Hematopoietic multipotent progenitor cell treated with erythropoietin and hydrocortisone succinate and interleukin-3 and kit ligand, for 6 days (in vitro differentiated cells): Measurements from ENCODE around the gene NEURL1B.
"Not testable (repeated sequence)": the region's sequence is repeated elsewhere in the genome, so short reads cannot be mapped to it uniquely, and the experiment has no call there.

ENCODE experiments used
- DNase-seq: peaks from one replicate; pipeline ENCODE4 v3.0.0-alpha.2; 2015

The NEURL1B gene

GRCh38 chr5:172699999-172700364, 58.9 kb downstream of the NEURL1B start:
- no peak for DNase-seq

- no peak for DNase-seq
Observed at GRCh38 chr5:172700365-172701290, 59.6 kb downstream of the NEURL1B start.

GRCh38 chr5:172701291-172701656, 60.2 kb downstream of the NEURL1B start:
- DNase-seq: no peak

- DNase-seq: no peak
Observed at GRCh38 chr5:172703952-172704351, 62.9 kb downstream of the NEURL1B start.

DNA sequence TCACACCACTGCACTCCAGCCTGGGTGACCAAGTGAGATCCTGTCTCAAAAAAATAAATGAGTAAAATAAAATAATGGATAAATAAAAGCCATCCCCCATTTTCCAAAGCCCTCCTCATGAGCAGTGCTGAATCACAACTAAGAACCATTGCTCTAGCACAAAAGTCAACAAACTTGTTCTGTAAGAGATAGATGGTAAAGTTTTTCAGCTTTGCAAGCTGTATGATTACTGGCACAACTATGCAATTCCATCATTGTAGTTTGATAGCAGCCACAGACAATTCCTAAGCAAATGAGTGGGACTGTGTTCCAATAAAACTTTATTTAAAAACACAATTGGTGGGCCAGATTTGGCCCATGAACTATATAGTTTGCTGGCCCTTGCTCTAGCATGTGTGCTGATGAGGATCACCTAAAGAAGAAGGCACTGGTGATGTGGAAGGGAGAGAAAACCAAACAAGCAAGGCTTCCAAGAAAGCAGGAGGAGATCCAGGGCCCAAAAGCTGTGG, 64.6 kb downstream of the NEURL1B start:
- DNase-seq: no peak

- DNase-seq: no peak
Observed at GRCh38 chr5:172706796-172707195, 65.7 kb downstream of the NEURL1B start.

DNA sequence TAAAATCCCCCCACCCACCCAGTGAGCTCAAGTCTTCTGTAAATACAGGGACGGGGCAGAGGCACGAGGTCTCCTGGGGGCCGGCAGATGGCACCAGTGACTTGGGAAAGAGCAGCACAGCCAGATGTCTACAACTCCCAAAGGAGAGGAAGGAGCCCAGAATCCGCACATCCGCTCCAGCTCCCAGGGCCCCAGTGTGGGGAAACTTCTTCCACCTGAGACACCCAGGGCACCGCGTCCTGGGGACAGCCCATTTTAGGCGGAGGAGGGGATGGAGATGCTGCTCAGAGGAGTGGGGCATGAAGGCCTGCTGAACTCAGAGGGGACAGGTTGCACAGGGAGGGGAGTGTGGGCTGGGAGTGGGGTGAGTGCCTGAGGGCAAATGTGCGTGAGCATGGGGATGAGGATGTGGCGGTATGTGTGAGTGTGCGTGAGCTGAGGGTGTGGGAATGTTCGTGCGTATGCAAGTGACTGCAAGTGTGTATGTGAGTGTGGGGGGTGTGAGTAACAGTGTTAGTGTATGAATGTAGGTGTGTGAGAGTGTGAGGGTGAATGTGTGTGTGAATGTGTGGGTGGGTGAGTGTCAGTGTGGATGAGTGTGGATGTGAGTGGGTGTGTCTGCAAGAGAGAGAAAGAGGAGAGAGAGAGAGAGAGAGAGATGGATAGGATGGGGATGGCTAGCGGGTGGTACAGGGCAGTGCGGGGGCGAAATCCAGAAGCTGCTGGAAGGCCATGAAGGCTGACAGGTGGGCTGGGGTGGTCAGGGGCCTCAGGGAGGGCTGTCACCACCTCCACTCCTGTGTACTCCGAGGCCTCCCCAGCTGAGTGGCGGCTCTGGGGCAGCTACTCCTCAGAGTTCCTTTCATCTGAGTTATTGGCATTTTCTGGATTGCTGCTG, 66.5 kb downstream of the NEURL1B start:
- peak; percentile 59 for DNase-seq

DNA sequence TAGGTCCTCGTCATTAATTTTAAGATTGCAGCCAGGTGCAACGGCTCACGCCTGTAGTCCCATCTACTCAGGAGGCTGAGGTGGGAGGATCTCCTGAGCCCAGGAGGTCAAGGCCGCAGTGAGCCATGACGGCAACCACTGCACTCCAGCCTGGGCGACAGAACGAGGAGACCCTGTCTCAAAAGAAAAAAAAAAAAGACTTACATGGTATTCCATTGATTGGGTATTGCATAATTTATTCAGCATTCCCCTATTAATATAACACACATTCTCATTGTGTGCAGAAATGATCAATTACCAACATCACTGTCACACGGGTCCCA, 67.1 kb downstream of the NEURL1B start:
- no peak for DNase-seq

DNA sequence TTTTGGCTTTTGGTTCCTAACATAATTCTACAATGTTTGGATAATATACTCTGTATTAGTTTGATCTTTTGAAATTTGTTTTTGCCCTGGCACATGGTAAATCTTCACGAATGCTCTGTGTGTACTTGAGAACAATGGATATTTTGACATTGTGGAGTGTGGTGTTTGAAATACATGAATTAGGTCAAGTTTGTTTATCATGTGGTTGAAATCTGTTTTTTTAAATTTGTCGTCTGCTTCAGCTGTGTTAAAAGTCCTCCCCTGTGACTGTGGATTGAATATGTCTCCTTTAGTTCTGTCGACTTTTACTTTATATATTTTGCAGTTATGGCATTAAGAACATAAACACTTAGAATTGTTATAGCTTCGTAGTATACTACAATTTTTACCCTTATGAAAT, 69.6 kb downstream of the NEURL1B start:
- DNase-seq: no peak

DNA sequence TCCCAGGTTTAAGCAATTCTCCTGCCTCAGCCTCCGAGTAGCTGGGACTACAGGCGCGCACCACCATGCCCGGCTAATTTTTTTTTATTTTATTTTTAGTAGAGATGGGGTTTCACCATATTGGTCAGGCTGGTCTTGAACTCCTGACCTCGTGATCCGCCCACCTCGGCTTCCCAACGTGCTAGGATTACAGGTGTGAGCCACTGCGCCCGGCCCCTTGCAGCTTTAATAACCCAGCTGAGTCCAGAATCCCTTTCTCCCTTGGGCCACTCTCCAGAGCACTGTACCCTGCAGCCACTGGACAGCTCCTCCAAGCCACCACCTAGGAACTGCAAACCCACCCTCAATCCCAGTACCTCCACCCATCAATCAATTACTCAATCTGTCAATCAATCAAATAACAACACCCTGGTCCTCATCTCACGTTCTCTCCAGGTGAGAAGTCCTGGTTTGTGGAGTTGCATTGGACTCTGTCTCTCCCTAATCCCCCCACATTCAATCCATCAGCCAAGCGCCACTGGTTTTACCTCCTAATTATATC, 70.3 kb downstream of the NEURL1B start:
- DNase-seq: not testable (repeated sequence)

- no peak for DNase-seq
Observed at GRCh38 chr5:172712610-172713009, 71.5 kb downstream of the NEURL1B start.

- DNase-seq: peak; percentile 61
Observed at GRCh38 chr5:172713113-172713808, 72.2 kb downstream of the NEURL1B start.

DNA sequence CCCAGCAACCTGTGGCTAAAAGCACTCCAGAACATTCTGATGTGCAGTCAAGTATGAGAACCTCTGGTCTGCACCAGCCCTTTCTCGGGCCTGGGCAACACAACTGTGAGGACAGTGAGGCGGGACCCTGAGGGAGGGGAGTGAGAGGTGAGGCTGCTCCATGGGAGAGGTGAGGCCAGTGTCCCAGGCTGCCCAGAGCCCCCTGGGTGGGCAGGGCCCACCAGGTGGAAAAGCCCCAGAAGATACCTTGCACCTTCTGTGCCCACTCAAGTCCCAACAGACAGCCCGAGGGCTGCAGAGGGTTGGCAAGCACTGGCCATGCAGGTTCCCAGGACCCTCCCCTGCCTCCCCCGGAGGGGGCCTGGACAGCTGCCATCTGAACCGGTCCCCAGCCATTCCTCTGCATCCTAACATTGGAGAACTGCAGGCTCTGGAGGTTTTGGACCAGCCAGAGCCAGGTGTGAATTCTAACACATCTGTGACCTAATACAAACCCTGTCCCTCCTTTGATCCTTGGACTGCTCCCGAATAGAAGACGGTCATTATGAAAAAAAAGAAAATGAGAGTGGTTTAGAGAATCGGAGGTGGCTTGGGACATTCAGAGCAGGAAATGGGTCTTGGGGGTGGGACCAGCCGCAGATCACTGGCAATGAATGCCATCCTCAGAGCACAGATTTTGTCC, 72.9 kb downstream of the NEURL1B start:
- DNase-seq: no peak

DNA sequence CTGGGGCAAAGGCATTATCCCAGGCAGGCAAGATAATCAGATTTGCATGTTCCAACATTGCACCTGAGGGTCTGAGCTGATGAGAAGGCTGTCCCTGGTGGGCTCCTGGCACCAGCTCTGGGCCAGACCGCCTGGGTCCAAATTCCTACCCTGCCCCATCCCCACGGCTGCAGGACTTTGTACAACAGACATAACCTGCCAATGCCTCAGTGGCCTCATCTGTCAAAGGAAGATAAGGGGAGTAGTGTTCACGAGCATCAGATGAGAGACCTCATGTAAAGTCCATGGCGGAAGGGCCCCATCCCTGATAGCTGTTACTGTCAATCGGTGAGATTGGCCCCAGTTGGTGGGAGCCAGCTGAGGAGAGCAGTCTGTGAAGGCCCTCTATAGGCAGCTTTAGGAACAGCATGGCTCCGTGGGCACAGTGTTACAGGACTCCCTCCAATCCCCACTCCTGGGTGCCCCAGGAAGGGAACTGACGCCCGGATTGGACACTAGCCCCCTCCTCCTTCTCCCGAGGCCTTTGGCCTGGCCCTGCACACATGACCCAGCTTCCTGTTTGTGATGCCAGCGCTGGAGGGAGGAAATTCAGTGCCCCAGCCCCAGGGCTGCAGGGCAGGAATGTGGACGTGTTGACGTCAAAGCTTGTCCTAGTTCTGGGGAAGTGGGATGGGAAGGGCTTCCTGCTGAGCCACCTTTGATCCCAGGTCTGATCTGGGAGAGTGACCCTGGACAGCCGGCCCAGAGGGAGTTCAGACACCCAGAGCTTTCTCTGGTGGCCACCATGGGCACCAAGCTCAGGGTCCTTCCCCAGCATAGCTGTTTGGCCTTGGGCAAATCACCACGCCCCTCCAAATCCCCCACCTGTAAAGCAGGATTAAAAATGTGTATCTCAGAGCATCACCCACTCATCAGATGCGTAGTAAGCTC, 73.7 kb downstream of the NEURL1B start:
- peak; percentile 90 for DNase-seq

DNA sequence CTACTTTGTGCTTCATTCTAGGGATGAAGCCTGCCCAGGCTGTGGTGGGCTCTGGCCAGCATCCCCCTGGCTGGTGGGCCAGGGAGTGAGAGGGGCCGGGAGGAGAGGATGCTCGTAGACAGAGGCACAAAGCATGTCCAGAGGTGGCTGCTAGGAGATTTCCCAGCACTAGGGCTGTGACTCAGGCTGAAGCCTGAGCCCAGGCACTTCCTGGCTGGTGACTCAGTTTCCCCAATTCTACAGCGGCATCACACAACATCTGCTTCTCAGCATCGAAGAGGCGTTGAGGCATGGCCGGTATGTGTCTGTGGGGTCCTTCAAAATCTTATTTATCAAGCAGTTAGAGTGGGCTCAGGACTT, 74.3 kb downstream of the NEURL1B start:
- DNase-seq: no peak

- DNase-seq: no peak
Observed at GRCh38 chr5:172715931-172716682, 75.0 kb downstream of the NEURL1B start.

DNA sequence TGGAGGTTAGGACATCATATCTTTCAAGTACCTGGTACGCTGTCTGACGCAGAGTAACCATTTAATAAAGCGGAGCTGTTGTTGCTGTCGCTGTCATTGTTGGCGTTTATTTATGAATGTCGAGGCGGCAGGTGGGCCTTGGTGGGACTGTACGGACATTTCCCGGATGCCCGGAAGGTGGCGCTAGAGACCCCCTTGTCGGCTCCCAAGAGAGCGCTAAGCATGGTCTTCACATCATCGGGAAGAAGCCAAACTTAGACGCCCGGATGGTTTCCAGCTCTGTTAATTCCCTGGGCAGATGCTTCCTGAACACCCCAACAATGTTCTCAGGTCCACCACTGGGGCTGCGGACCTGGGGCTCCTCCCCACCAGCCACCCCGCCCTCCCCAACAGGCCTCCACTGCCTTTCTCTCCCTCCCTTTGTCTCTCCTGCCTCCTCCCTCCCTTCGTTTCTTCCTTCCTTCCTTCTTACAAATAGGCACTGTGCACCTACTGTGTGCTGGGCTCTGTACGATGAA, 75.8 kb downstream of the NEURL1B start:
- DNase-seq: peak; percentile 88

DNA sequence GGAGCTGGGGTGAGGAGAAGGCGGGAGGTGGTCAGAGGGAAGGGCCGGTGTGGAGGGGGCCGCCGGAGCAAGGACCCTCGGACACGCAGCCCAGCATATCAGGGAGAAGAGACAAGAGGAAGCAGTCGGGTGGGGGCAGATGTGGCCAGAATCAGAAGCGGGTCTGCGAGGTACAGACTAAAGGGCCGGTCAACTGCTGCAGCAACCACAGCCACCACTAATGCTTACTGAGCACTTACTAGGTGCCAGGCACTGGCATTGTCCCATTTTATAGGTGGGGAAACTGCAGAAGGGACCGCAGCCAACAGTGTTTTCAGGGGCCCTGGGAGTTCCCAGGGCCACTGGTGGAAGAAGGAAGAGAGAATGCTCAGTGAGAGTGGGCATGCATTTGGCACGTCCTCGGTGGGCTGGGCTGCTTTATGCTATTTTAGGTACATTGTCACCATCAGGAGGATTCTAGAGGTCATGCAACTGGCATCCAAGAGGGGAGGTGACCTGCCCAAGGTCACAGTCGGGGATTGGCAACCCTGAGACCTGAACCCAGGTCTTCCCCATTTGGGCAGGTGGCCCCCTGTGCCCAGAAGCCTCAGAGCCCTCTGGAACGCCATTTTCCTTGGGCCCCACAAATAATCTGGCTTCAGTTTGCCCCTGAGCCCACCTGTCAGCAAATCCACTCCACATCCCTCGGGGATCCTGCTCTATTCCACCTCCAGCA, 76.6 kb downstream of the NEURL1B start:
- no peak for DNase-seq

- DNase-seq: no peak
Observed at GRCh38 chr5:172718527-172719114, 77.6 kb downstream of the NEURL1B start.
